Measurements from ENCODE around the gene ICA1L. TPM values are rescaled to one million over a fixed set of nuclear protein-coding genes. Genes with fewer than 3 reads are reported as not detected.

ICA1L gene
- total RNA-seq, 1 donor from 2014 or later = 5.3 TPM

- no peak for DNase-seq (ENCODE audit: low spot score)
Measured at GRCh38 chr2:202786842-202787241, 84.7 kb downstream of the ICA1L start.

- DNase-seq (ENCODE audit: low spot score) = no peak
Measured at GRCh38 chr2:202782940-202783558, 88.5 kb downstream of the ICA1L start.

GRCh38 chr2:202780514-202781021, 91.0 kb downstream of the ICA1L start:
- no peak for DNase-seq (ENCODE audit: low spot score)

- DNase-seq (ENCODE audit: low spot score) = no peak
Measured at GRCh38 chr2:202778217-202778616, 93.3 kb downstream of the ICA1L start.

GRCh38 chr2:202774104-202774503, 97.5 kb downstream of the ICA1L start:
- no peak for DNase-seq (ENCODE audit: low spot score)

DNA sequence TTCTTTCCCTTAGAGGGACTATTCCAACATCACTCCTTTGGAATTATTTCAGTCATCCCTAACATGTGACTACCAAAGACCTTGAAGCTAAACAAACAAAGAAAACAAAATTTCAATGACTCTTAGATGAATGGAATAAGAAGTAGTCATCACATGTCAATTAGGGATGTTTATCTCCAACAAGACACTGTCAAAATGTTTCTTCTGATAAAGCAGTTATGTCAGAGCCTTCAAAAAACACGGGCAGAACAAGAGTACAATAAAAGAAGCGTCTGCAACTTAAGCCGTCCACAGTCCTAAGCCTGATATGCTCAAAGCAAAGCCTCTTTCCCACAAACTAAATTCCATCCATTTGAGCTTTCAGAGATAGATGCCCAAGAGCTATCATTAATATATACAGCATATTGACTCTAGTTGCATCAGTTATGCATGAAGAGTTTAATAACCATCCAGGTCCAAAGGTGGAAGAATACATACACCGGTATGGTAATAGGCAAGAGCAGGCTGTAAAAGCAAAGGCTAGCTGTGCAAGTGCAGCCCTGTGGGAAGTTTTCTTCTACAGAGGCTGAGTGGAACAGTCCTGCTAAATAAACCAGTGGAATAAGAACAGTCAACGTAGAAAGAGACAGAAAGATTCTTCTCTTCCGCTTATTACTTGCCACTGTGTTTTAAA, 98.1 kb downstream of the ICA1L start:
- DNase-seq (ENCODE audit: low spot score) = no peak

GRCh38 chr2:202771741-202772460, 99.7 kb downstream of the ICA1L start:
- no peak for DNase-seq (ENCODE audit: low spot score)

GRCh38 chr2:202771336-202771735, 100.2 kb downstream of the ICA1L start:
- DNase-seq (ENCODE audit: low spot score) = no peak

DNA sequence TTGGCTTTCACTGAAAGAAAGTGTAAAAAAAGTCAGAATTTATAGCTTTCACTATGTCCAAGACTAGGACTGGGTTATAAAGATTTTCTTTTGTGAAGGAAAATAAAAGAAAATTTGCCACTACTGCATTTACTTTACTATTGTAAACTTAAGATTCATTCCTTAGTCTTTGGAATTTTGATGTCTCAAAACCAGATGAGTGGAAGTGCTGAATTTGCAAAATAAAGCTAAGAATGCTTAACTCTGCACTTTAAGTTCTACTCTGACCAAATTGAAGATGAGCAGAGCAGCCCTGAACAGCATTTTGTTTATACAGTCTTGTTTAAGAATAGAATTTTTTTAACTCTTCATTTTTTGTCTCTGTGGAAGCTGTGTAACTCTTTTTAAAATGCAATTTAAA, 102.4 kb downstream of the ICA1L start:
- no peak for DNase-seq (ENCODE audit: low spot score)

- no peak for DNase-seq (ENCODE audit: low spot score)
Measured at GRCh38 chr2:202768273-202768672, 103.3 kb downstream of the ICA1L start.

- no peak for DNase-seq (ENCODE audit: low spot score)
Measured at GRCh38 chr2:202765436-202765835, 106.1 kb downstream of the ICA1L start.

DNA sequence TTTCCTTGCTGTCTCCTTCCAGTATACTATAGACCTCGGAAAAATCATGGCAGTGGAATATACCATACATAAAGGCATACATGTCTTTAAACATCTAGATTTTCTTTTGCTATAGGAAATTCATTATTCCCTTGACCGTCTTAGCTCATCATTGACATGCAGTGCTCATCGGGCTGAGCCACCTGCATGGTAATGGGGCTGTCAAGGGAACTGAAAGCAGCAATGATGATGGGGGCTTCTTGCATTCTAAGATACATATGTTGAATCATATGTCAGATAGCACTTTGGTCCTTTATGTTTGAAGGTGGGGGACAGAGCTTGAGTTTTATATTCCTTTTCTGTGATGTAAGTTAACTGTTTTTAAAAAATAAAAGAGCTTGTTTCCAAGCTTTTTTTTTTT, 106.6 kb downstream of the ICA1L start:
- DNase-seq (ENCODE audit: low spot score) = no peak

DNA sequence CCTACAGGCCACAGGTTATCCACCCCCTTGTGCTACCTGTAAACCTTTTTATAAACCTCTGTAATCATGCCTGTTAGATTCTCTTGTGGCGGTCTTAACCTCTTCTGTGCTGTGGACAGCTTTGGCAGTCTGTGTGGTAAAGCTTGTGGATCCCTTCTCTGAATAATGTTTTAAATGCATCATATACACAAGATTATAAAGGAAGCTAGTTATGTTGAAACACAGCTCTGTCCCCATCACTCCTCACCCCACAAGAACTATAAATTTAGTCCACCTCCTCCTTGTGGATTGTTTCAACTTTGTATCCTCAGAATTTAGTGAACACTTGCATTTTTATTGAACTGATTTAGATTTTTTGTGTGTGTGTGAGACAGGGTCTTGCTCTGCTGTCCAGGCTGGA, 107.7 kb downstream of the ICA1L start:
- no peak for DNase-seq (ENCODE audit: low spot score)

DNA sequence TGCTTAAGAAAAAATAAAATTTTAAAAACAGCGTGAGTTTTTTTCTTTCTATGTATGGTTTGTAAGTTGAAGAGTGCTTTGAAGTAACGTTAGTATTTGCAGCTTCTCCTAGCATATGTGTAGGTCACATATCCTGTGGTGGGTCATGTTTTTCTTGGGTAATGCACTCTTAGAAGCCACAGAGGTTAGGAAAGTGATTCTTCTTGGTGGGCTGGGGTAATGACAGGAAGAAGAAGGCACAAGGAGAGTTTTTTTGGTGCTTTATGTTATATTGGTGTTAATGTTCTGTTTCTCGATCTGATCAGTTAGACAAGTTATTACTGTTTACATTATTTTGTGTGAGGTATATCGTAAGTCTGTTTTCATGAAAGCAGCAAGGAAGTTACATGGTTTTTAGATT, 109.0 kb downstream of the ICA1L start:
- DNase-seq (ENCODE audit: low spot score) = no peak

DNA sequence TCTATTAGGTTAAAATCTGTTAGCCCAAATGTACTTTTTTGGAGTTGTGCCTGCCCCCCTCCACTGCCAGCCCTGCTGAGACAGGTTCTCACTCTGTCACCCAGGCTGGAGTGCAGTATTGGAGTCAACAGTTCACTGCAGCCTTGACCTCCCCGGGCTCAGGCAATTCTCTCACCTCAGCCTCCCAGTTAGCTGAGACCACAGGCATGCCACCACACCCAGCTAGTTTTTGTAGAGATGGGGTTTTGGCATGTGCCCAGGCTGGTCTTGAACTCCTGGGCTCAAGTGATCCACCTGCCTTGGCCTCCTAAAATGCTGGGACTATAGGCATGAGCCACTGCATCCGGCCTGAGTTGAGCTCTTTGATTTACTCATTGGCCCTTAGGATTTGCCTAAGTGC, 110.7 kb downstream of the ICA1L start:
- no peak for DNase-seq (ENCODE audit: low spot score)

- DNase-seq (ENCODE audit: low spot score) = no peak
Measured at GRCh38 chr2:202758604-202759003, 113.0 kb downstream of the ICA1L start.

DNA sequence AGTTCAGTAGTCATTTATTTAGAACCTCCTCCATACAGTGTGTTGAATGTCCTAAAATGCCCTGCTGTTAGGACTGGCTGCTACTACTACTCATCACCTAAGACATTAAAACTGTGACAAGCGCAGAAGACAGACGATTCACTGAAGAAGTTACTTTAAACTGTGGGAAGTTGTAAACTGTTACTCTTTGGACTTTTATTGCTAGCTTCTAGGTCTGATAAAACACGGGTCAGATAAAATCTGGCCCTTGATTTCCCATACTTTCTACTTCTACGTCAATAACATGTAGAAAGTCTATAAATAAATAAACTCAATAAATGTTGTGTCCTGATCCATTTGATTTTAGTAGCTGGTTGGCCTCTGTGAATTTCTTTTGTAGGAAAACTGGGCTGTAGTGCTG, 113.4 kb downstream of the ICA1L start:
- DNase-seq (ENCODE audit: low spot score) = no peak

DNA sequence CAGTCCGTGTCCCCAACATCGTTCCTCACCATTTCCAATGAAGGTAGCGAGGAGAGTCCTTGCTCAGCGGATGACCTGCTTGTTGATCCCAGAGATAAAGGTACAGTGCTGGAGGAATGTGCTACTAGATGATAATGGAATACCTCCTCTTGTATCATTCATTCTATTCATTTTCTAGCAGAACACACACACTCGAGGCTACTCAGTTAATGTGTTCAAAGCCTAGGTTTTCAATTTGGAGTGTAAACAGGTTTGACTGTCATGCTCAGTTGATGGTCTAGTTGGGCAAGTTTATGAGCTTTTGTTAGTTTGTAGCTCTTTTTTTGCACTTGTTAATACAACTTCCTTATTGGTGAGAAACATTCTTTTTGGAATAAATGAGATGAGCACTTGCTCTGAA, 114.2 kb downstream of the ICA1L start:
- no peak for DNase-seq (ENCODE audit: low spot score)

DNA sequence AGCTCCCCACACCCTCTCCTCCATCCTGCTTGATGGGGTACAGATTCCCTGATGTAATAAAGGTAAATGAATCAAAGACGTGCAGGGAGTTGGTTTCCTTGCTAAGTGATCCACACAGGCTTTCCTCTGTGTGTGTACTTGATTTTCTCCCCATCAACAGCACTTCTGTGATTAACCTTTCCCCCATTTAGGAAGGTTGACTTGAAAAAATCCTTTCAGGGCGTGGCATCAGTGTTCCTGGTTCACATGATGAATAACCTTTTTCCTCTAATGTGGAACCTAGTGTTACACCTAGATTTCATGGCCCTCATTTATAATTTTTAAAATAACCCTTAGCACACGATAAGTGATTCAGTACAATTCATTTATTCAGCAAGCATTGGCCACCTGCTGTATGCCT, 115.0 kb downstream of the ICA1L start:
- no peak for DNase-seq (ENCODE audit: low spot score)

- DNase-seq (ENCODE audit: low spot score) = no peak
Measured at GRCh38 chr2:202754936-202755335, 116.6 kb downstream of the ICA1L start.

- no peak for DNase-seq (ENCODE audit: low spot score)
Measured at GRCh38 chr2:202752071-202752470, 119.5 kb downstream of the ICA1L start.

DNA sequence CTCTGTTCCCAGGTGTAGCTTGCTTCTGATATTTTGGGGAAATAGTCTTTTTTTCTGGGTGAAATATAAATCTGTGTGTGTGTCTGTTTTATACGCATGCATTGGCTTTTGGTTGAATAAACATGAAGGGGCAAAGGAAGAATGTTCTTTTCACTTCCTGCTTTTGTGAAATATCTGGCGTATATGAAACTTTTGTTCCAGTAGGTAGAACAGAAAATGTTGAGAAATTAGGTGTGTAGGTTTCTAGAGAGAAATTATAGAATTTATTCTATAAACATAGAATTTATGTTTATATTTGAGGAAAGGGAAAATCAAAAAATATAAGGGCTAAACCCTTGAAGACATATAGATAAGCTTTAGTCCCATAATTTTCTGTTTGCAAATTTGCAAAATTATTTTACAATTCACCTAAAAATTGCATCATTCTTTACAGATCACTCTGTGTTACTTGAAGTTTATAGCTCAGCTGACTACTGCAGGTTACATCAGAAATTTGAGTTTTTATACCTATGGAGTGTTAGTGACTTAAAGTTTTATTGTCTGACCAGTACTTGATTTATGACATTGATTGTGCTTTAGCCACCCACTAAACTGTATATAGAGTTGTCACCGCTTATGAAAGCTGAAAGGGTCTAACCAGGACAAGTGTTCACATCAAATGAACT, 120.7 kb downstream of the ICA1L start:
- DNase-seq (ENCODE audit: low spot score) = no peak

Measured in mesenteric fat pad (tissue), 1 donor.